Activated CD4-positive, alpha-beta T cell treated with anti-CD3 and anti-CD28 coated beads for 36 hours (primary cell): Measurements from ENCODE around the gene HES5. TPM values are rescaled to one million over a fixed set of nuclear protein-coding genes. Genes with fewer than 3 reads are reported as not detected.

ENCODE experiments used
- ATAC-seq: fragments of 200-7000 bp; cut with Tn5 transposase; one replicate; pipeline ENCODE4 v1.10.0; 2021; ENCODE audit warnings: mild to moderate bottlenecking, moderate library complexity
- CTCF ChIA-PET: fragments of 350-600 bp; sonication (Branson Sonifier 250); formaldehyde crosslinking; loops from one replicate; lab custom pipeline; 2021; ENCODE audit warnings: antibody characterized with exemption; lab: Charles Lee
- POLR2A ChIA-PET: fragments of 350-600 bp; sonication (Branson Sonifier 250); formaldehyde crosslinking; loops from one replicate; lab custom pipeline; 2021; ENCODE audit warnings: antibody characterized with exemption, inconsistent platforms; lab: Charles Lee
- DNase-seq: peaks from one replicate; pipeline ENCODE4 v3.0.0-alpha.2; 2020
- H3K27ac Mint-ChIP-seq: one replicate; pipeline ENCODE4 v1.8.0; 2021; ENCODE audit warnings: mixed read lengths
- H3K27me3 Mint-ChIP-seq: one replicate; pipeline ENCODE4 v1.8.0; 2021; ENCODE audit warnings: mixed read lengths
- H3K36me3 Mint-ChIP-seq: one replicate; pipeline ENCODE4 v1.8.0; 2021; ENCODE audit warnings: low read depth, mixed read lengths
- H3K4me1 Mint-ChIP-seq: one replicate; pipeline ENCODE4 v1.8.0; 2021; ENCODE audit warnings: mixed read lengths
- H3K4me3 Mint-ChIP-seq: one replicate; pipeline ENCODE4 v1.8.0; 2021; ENCODE audit warnings: mild to moderate bottlenecking, moderate library complexity, mixed read lengths
- H3K9me3 Mint-ChIP-seq: one replicate; pipeline ENCODE4 v1.8.0; 2021; ENCODE audit warnings: low read depth, mixed read lengths
- intact Hi-C, 2 experiments: fragments of 100-400 bp; cut with DNase I in 1 of 2; cut with micrococcal nuclease in 1 of 2; formaldehyde crosslinking; loops; one replicate each; pipeline versions ENCODE4 v1.14.2 to v1.15.1; 2022 to 2024; cut with DNase I, micrococcal nuclease
- total RNA-seq, 2 experiments: library from RNA; stranded (reverse); gene quantifications; one replicate each; pipeline ENCODE4 v1.2.3, GENCODE V29; 2021

The HES5 gene
- total RNA-seq, 2 experiments from 2014 or later = 0.14 TPM; not detected in 1

DNA sequence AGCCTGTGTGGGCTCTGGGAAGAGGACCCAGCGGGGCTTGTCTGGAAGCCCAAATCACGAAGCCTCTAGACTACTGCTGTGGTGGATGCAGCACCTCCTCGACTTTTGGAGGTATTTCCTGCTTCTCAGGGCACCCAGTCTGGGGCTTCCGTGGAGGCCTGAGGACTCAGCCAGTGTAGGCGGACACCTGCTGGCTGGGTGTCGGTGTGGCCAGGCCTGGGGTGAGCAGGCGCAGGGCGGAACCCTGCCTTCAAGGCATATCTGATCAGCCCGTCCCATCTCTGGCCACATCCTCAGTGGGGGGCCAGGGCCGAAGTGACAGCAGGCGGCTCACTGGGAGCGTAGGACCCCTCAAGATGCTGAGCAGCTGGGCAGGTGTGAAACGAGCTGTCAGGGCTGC lies 47.0 kb downstream of the HES5 start:
- Mint-ChIP-seq H3K27me3 (no peaks in the 10 kb centered on the region), H3K9me3 (peaks cover 2% of the 10 kb centered on the region), H3K27ac (no peak overlapping the region), H3K4me3 (no peak overlapping the region), H3K4me1 (no peaks in the 10 kb centered on the region), H3K36me3 (peaks cover 7% of the 10 kb centered on the region)
- intact Hi-C loops = no loop called here
- DNase-seq = no peak
- POLR2A ChIA-PET = no interaction called here
- CTCF ChIA-PET = no interaction called here
- ATAC-seq = no peak

DNA sequence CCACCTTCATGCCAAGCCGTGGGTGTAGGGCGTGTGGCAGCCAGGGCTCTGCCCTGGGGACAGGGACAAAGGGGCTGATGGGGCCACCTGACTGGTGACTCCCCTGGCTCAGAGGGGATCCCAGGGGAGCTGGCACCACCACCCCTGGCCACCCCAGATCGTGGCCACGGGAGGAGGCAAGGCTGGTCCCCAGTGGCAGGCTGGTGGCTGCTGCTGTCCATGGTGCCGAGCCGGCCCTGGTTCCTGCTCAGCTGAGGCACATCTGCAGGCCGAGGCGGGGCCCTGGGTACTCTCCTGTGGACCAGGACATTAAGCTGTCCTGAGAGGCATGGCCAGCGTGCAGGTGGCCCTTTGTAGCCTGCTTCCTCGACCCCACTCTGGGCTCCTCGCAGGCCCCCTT lies 47.5 kb downstream of the HES5 start:
- ChIA-PET POLR2A (no interaction called here), CTCF (no interaction called here)
- H3K36me3 Mint-ChIP-seq = peaks cover 3% of the 10 kb centered on the region
- no peaks in the 10 kb centered on the region for H3K4me1 Mint-ChIP-seq
- no peaks in the 10 kb centered on the region for H3K9me3 Mint-ChIP-seq
- H3K4me3 Mint-ChIP-seq = no peak overlapping the region
- no peaks in the 10 kb centered on the region for H3K27me3 Mint-ChIP-seq
- DNase-seq = no peak
- no peak overlapping the region for H3K27ac Mint-ChIP-seq
- intact Hi-C loops = no loop called here
- ATAC-seq = no peak

DNA sequence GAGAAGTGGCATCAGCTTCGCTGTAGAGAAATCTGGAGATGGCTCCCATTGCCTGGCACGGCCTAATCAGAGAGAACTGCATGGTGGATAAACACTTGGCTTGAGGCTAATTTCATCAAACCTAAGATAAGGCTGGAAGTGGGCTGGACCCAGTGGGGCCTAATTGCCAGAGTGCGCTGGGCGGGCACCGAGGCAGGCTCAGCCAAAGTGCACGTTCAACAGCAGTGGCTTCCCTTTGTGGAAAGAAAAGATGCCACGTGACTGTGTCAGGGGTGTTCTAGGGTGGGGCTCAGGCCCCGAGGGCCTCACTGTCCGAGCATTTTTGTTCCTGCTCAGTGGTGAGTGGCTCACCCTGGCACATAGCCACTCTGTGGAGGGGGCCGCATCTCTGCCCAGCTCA lies 48.2 kb downstream of the HES5 start:
- Mint-ChIP-seq H3K27ac (no peak overlapping the region), H3K27me3 (no peaks in the 10 kb centered on the region), H3K4me3 (no peak overlapping the region), H3K4me1 (no peaks in the 10 kb centered on the region), H3K9me3 (no peaks in the 10 kb centered on the region), H3K36me3 (no peaks in the 10 kb centered on the region)
- ChIA-PET CTCF (no interaction called here), POLR2A (no interaction called here)
- no peak for DNase-seq
- intact Hi-C loops = no loop called here
- no peak for ATAC-seq

DNA sequence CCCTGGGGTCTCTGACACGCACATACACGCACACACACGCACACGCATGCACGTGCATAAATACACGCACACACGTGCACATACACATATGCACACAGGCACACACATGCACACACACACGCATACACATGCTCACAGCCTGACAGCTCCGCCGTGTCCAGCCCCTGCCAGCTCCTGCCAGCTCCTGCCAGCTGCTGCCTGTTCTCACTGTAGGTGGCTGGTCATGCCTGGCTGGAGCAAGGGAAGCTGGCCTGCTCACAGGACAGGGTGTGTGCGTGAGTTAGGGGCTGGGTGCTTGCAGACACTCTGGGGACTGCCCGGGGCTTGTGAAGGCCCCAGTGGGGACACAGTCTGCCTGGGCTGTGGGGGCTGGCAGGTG lies 49.1 kb downstream of the HES5 start:
- no peaks in the 10 kb centered on the region for H3K36me3 Mint-ChIP-seq
- no peaks in the 10 kb centered on the region for H3K9me3 Mint-ChIP-seq
- intact Hi-C loops = no loop called here
- H3K4me3 Mint-ChIP-seq = no peak overlapping the region
- H3K4me1 Mint-ChIP-seq = no peaks in the 10 kb centered on the region
- ChIA-PET CTCF (no interaction called here), POLR2A (no interaction called here)
- DNase-seq (no peak), ATAC-seq (no peak)
- H3K27ac Mint-ChIP-seq = no peak overlapping the region
- H3K27me3 Mint-ChIP-seq = no peaks in the 10 kb centered on the region

DNA sequence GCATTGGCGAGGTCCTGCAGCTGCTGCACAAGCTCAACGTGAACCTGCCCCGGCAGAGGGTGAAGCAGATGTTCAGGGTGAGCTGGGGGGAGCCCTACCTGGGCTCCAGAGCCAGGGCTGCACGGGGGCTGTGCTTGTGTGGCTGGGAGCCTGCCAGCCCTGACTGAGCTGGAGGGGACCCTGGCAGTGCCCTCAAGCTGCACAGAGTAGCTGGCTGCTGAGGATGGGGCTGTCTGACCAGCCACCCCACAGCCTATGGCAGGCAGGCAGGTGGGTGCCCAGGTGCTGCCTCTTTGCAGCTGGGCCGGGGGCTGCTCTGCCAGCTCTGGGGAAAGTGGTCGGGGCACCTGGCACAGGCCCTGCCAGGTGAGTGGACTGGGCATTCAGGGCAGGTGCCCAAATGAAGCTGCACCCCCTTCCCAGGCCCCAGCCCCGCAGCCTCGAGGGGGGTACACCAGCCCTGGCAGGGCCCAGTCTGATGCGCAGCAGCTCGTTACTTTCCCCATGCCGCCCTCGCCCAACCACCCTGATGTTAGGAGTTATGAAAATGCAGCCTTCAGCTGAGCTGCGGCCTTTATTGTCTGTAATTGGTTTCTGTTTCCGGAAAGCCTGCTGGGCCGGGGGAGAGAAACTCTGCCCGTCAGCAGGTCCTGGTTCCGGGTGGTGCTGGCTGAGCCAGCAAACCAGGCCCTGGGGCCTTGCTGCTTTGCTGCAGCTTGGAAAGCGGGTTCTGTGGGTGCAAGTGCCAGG lies 49.7 kb downstream of the HES5 start:
- no peak for DNase-seq
- intact Hi-C loops = no loop called here
- POLR2A ChIA-PET = no interaction called here
- Mint-ChIP-seq H3K9me3 (no peaks in the 10 kb centered on the region), H3K27ac (no peak overlapping the region), H3K36me3 (no peaks in the 10 kb centered on the region), H3K4me3 (no peak overlapping the region), H3K4me1 (no peaks in the 10 kb centered on the region), H3K27me3 (no peaks in the 10 kb centered on the region)
- ATAC-seq = no peak
- CTCF ChIA-PET = interaction anchor here (0.6 kb wide), 1 partner anchor 979 kb away, joined by 3 read pairs; no protein-coding TSS in a partner anchor

DNA sequence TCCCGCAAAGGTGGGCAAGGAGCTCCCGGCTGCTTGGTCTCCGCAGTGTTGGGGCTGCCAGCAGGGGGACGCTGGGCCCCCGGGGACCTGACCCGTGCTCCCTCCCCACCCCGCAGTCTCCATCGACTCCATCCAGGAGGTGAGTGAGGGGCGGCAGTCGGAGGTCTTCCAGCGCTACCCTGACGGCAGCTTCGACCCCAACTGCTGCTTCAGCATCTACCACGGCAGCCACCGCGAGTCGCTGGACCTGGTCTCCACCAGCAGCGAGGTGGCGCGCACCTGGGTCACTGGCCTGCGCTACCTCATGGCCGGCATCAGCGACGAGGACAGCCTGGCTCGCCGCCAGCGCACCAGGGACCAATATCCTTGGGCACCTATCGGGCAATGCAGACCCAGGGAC lies 50.4 kb downstream of the HES5 start:
- ChIA-PET POLR2A (no interaction called here), CTCF (interaction anchor here (0.6 kb wide), 1 partner anchor 980 kb away, joined by 3 read pairs; no protein-coding TSS in a partner anchor)
- Mint-ChIP-seq H3K27ac (no peak overlapping the region), H3K4me1 (no peaks in the 10 kb centered on the region), H3K36me3 (no peaks in the 10 kb centered on the region), H3K27me3 (no peaks in the 10 kb centered on the region), H3K9me3 (no peaks in the 10 kb centered on the region), H3K4me3 (no peak overlapping the region)
- DNase-seq = no peak
- no peak for ATAC-seq
- intact Hi-C loops = no loop called here

DNA sequence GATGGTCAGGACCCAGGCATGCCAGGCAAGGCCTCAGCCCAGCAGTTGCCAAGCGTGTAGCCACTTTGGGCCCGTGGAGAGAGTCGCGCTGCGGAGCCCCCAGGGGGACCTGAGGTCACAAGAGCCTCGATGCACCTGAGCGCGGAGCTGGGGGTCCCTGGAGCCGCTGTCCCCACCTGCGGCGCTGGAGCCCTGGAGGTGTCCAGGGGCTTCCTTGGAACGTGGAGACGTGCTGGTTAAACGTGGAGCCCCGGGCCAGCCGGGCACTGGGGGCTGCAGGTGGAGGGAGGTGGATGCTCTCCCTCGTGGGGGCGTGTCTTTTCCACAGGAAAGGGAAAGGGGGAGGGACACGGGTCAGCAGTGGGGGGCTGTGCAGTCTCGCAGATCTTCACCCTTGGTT lies 50.9 kb downstream of the HES5 start:
- Mint-ChIP-seq H3K9me3 (no peaks in the 10 kb centered on the region), H3K4me1 (no peaks in the 10 kb centered on the region), H3K27ac (no peak overlapping the region), H3K27me3 (no peaks in the 10 kb centered on the region), H3K36me3 (no peaks in the 10 kb centered on the region), H3K4me3 (no peak overlapping the region)
- intact Hi-C loops = no loop called here
- DNase-seq (no peak), ATAC-seq (no peak)
- POLR2A ChIA-PET = no interaction called here
- CTCF ChIA-PET = no interaction called here

Other genes starting within 250 kb of the HES5 start
- 1 to 10 TPM; 5.1 to 6.1 TPM for gene MORN1, start 138.7 kb downstream of the HES5 start, total RNA-seq
- 100 to 1,000 TPM; 146 to 152 TPM for gene RER1, start 138.4 kb downstream of the HES5 start, total RNA-seq
- 10 to 100 TPM; 15.1 to 17.7 TPM for gene PEX10, start 117.7 kb downstream of the HES5 start, total RNA-seq
- 1 to 10 TPM; 5.1 to 6.3 TPM for gene PLCH2, start 54.0 kb downstream of the HES5 start, total RNA-seq
- 10 to 100 TPM; 32.4 to 39.2 TPM for gene PANK4, start 3.7 kb downstream of the HES5 start, total RNA-seq
- 100 to 1,000 TPM; 135 to 145 TPM for gene TNFRSF14, start 26.1 kb upstream of the HES5 start, total RNA-seq
- 10 to 100 TPM; 23.7 to 36.8 TPM for gene PRXL2B, start 56.5 kb upstream of the HES5 start, total RNA-seq
- gene MMEL1, start 102.8 kb upstream of the HES5 start, total RNA-seq = 1 to 10 TPM in 1 of 2 experiments, under 1 TPM in 1; 0.97 to 1.4 TPM